ENCODE results near the gene VAV1. TPM values are rescaled to one million over a fixed set of nuclear protein-coding genes. Genes with fewer than 3 reads are reported as not detected.

VAV1 gene
- total and polyA plus RNA-seq, 9 donors, result 0.71 to 5.0 (median 2.0) TPM

- intact Hi-C loops (cut with DNase I), result no loop called here
- TF ChIP-seq CTCF (IDR thresholded peaks at IDR 0.05) (no peak), EP300 (IDR thresholded peaks at IDR 0.05) (no peak), POLR2A (IDR thresholded peaks at IDR 0.05) (no peak)
- no peak overlapping the region for H3K4me3 ChIP-seq
- H3K27ac ChIP-seq, result no peak overlapping the region
- no peaks in the 10 kb centered on the region for H3K9me3 ChIP-seq
- H3K36me3 ChIP-seq, result no peaks in the 10 kb centered on the region
- 9 to 47% (median 38%) methylated on average over 3 of the region's 3 CpGs for WGBS, 3 donors
- DNase-seq, result no peak
- no peaks in the 10 kb centered on the region for H3K4me1 ChIP-seq (ENCODE audit: insufficient read depth)
- H3K27me3 ChIP-seq, result no peaks in the 10 kb centered on the region
These were observed 134.1 kb downstream of the VAV1 start for GRCh38 chr19:6906559-6907060.

Small RNA genes lying within 50 kb of the gene (microRNA-seq; reads per million reads assigned to microRNA genes)
- gene MIR6791, result 0 to 0.32 (median 0.18) reads per million in 3 donors

Other genes with a start within 250 kb of the VAV1 start
- 1 to 10 TPM in 1 of 7 donors, under 1 TPM in 5, not detected in 1; 0.12 to 1.1 (median 0.44) TPM for gene TNFSF9, start 241.7 kb upstream of the VAV1 start, total RNA-seq
- under 1 TPM; 0.10 to 0.17 TPM for gene TNFSF9, start 241.7 kb upstream of the VAV1 start, polyA plus RNA-seq
- under 1 TPM in 1 of 7 donors, not detected in 6; 0.31 TPM for gene CD70, start 181.6 kb upstream of the VAV1 start, total RNA-seq
- not detected for gene CD70, start 181.6 kb upstream of the VAV1 start, polyA plus RNA-seq
- 1 to 10 TPM in 6 of 7 donors, under 1 TPM in 1; 0.58 to 9.3 (median 3.7) TPM for gene TNFSF14, start 102.5 kb upstream of the VAV1 start, total RNA-seq
- 1 to 10 TPM; 1.4 to 1.5 TPM for gene TNFSF14, start 102.5 kb upstream of the VAV1 start, polyA plus RNA-seq
- gene C3, start 52.1 kb upstream of the VAV1 start, total RNA-seq, result 1,000 to 10,000 TPM in 4 of 7 donors, 100 to 1,000 TPM in 3; 130 to 3,887 (median 1,173) TPM
- 1,000 to 10,000 TPM in 1 of 2 donors, 100 to 1,000 TPM in 1; 430 to 1,351 TPM for gene C3, start 52.1 kb upstream of the VAV1 start, polyA plus RNA-seq
- gene GPR108, start 35.1 kb upstream of the VAV1 start, total RNA-seq, result 10 to 100 TPM; 57.6 to 76.6 (median 61.0) TPM
- gene GPR108, start 35.1 kb upstream of the VAV1 start, polyA plus RNA-seq, result 10 to 100 TPM; 34.0 to 69.9 TPM
- 100 to 1,000 TPM in 4 of 7 donors, 10 to 100 TPM in 3; 57.3 to 149 (median 120) TPM for gene TRIP10, start 33.0 kb upstream of the VAV1 start, total RNA-seq
- 100 to 1,000 TPM in 1 of 2 donors, 10 to 100 TPM in 1; 98.7 to 106 TPM for gene TRIP10, start 33.0 kb upstream of the VAV1 start, polyA plus RNA-seq
- gene SH2D3A, start 5.3 kb upstream of the VAV1 start, total RNA-seq, result 10 to 100 TPM in 1 of 7 donors, 1 to 10 TPM in 4, under 1 TPM in 2; 0.18 to 18.3 (median 1.6) TPM
- under 1 TPM in 1 of 2 donors, not detected in 1; 0.25 TPM for gene SH2D3A, start 5.3 kb upstream of the VAV1 start, polyA plus RNA-seq
- under 1 TPM in 6 of 7 donors, not detected in 1; 0.12 to 0.79 (median 0.23) TPM for gene ADGRE1, start 114.9 kb downstream of the VAV1 start, total RNA-seq
- gene ADGRE1, start 114.9 kb downstream of the VAV1 start, polyA plus RNA-seq, result under 1 TPM; 0.05 to 0.80 TPM
- gene MBD3L2B, start 248.7 kb downstream of the VAV1 start, total RNA-seq, result not detected
- not detected for gene MBD3L2B, start 248.7 kb downstream of the VAV1 start, polyA plus RNA-seq

Measured in ovary (tissue), 9 donors.